Bronchial epithelial cell (primary cell): ENCODE measurements around the gene ZNF138. TPM values are rescaled to one million over a fixed set of nuclear protein-coding genes. Genes with fewer than 3 reads are reported as not detected.
A peak's percentile ranks its signal among the peaks of the same experiment; 100 is the strongest.

Source experiments
- DNase-seq: peaks from one replicate; pipeline ENCODE4 v3.0.0-alpha.2; 2010; ENCODE audit warnings: low read depth
- FAIRE-seq: peaks from 2 replicates; lab custom pipeline; 2011; peaks lifted over from hg19 to GRCh38; lab: Jason Lieb, UNC
- H3K27me3 ChIP-seq: 2 replicates; pipeline ENCODE4 v1.5.1; 2011; ENCODE audit warnings: low read length; ENCODE audit not compliant: control insufficient read depth, insufficient read depth
- H3K36me3 ChIP-seq: 2 replicates; pipeline ENCODE4 v1.5.1; 2011; ENCODE audit warnings: low read length; ENCODE audit not compliant: control insufficient read depth, insufficient read depth
- H3K4me3 ChIP-seq: 2 replicates; pipeline ENCODE4 v1.5.1; 2011; ENCODE audit warnings: mild to moderate bottlenecking, low read depth, low read length, control low read depth
- total RNA-seq: library from RNA; depleted of rRNA; stranded (reverse); fragments of >200 nt; gene quantifications from 2 replicates; pipeline ENCODE4 v1.2.1, GENCODE V29; 2014
- TF ChIP-seq, protein P1 (sequence below): IDR thresholded peaks from 2 replicates; pipeline ENCODE4 v1.5.1; 2011; ENCODE audit warnings: mild to moderate bottlenecking, moderate library complexity, low read length, control low read depth, inconsistent platforms; ENCODE audit not compliant: insufficient read depth, severe bottlenecking

ZNF138 gene
- total RNA-seq, 1 donor from 2014 or later, result 3.4 TPM

DNA sequence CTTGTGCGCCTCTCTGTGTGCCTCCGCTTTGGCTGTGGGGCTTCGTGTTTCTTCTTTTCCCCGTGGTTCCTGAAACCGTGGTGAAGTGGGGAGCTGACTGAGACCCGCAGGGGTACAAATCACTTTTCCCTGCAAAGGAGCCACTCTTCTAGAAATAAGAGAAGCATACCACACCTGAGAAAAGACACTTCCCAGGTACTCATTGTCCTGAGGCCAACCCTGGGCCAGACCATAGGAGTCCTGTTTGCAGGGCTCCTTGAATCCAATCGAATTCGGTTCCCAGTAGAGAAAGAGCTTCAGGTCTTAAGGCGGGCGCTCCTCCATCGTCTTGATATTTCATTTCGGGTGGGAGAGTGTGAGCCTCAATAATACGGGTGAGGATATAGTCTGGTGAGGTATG is 76.4 kb downstream of the ZNF138 start:
- DNase-seq, result no peak
- FAIRE-seq, result no peak
- TF ChIP-seq, protein P1, sequence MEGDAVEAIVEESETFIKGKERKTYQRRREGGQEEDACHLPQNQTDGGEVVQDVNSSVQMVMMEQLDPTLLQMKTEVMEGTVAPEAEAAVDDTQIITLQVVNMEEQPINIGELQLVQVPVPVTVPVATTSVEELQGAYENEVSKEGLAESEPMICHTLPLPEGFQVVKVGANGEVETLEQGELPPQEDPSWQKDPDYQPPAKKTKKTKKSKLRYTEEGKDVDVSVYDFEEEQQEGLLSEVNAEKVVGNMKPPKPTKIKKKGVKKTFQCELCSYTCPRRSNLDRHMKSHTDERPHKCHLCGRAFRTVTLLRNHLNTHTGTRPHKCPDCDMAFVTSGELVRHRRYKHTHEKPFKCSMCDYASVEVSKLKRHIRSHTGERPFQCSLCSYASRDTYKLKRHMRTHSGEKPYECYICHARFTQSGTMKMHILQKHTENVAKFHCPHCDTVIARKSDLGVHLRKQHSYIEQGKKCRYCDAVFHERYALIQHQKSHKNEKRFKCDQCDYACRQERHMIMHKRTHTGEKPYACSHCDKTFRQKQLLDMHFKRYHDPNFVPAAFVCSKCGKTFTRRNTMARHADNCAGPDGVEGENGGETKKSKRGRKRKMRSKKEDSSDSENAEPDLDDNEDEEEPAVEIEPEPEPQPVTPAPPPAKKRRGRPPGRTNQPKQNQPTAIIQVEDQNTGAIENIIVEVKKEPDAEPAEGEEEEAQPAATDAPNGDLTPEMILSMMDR, result no peak
- H3K27me3 ChIP-seq, result peaks cover 1% of the 10 kb centered on the region
- no peak overlapping the region for H3K4me3 ChIP-seq
- no peaks in the 10 kb centered on the region for H3K36me3 ChIP-seq

DNA sequence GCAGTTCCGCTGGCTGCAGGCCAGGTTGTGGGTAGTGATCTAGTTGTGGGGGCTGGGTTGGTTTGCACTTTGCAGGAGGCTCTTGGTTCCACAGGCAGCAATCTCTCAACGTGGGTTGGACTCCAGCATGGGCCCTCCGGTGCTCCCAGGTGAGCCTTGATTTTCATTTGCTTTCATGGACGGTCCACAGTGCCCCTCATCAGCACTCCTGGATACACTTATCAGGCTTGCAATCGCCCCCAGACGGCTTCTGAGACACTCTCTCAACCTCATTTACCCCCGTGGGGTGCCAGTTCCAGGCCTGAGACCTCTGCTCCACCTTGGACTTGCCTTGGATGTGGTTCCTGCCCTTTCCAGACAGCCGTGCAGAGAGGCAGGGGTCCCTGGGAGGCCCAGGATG is 77.5 kb downstream of the ZNF138 start:
- no peaks in the 10 kb centered on the region for H3K36me3 ChIP-seq
- no peak overlapping the region for H3K4me3 ChIP-seq
- TF ChIP-seq, protein P1, result no peak
- DNase-seq (no peak), FAIRE-seq (no peak)
- peaks cover 1% of the 10 kb centered on the region for H3K27me3 ChIP-seq

DNA sequence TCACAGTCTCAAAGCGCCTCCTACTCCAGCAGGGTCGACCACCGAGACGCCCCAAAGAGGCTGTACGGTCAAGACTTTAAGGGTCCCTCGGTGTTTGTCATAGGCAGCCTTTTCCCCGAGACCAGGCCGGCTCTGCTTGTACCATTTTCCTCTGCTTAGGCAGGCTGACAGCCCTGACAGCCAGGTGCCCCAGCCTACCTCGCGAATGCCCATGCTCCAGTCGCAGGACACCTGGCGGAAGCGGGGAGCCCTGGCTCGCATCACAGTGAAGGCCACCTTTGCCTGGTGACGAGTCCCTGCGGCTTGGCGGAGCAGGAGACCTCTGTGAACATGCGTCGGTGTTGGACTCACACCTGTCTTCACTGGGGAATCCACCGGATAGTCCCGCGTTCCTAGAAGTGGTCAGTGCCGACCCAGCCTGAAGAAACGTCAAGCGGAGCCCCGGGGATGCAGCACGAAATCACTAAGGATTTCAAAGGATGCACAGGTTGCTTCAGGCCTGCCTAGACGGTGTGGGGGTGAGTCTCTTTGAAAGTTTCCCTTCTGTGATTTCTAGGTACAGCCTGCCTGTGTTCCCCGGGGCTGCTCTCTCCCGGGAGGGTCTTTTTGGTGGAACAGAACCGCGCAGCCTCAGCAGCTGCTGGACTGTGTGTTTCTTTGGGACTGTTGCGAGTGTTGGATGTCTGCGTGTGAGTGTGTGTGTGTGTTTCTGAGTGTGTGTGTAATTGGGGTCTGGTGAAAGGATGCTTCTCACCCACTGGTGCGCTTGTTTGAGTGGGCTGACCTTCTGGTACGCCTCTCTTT is 78.3 kb downstream of the ZNF138 start:
- Histone ChIP-seq H3K36me3 (no peaks in the 10 kb centered on the region), H3K27me3 (peaks cover 1% of the 10 kb centered on the region), H3K4me3 (no peak overlapping the region)
- DNase-seq (no peak), FAIRE-seq (no peak)
- TF ChIP-seq, protein P1, result no peak

DNA sequence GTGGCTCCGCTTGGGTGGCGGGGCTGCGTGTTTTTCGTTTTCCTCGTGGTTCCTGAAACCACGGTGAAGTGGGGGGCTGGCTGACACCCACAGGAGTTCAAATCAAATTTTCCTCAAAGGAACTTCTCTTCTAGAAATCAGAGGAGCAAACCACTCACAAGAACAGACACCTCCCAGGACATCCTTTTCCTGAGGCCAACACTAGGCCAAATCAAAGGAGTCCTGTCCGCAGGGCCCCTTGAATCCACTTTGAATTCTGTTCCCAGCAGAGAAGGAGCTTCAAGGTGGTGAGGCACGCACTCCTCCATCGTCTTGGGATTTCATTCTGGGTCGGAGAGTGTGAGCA is 78.9 kb downstream of the ZNF138 start:
- TF ChIP-seq, protein P1, result no peak
- Histone ChIP-seq H3K36me3 (no peaks in the 10 kb centered on the region), H3K27me3 (peaks cover 1% of the 10 kb centered on the region), H3K4me3 (no peak overlapping the region)
- FAIRE-seq (no peak), DNase-seq (no peak)

- TF ChIP-seq, protein P1, result no peak
- H3K27me3 ChIP-seq, result peaks cover 1% of the 10 kb centered on the region
- DNase-seq, result no peak
Observed at GRCh38 chr7:64873517-64873916, 79.3 kb downstream of the ZNF138 start.

GRCh38 chr7:64874114-64874513 is 79.9 kb downstream of the ZNF138 start:
- Histone ChIP-seq H3K27me3 (peaks cover 1% of the 10 kb centered on the region), H3K4me3 (no peak overlapping the region), H3K36me3 (no peaks in the 10 kb centered on the region)
- TF ChIP-seq, protein P1, result no peak
- DNase-seq, result peak; percentile 25
- FAIRE-seq, result no peak

More at GRCh38 chr7:64873517-64873916, 79.3 kb downstream of the ZNF138 start:
- no peaks in the 10 kb centered on the region for H3K36me3 ChIP-seq
- H3K4me3 ChIP-seq, result no peak overlapping the region
- FAIRE-seq, result peak; percentile 91
